ENCODE measurements around the gene INO80.
"Not testable (repeated sequence)": the region's sequence is repeated elsewhere in the genome, so short reads cannot be mapped to it uniquely, and the experiment has no call there.

INO80 gene

GRCh38 chr15:40960151-40960885 is 155.8 kb downstream of the INO80 start:
- DNase-seq = no peak

- no peak for DNase-seq
Observed at GRCh38 chr15:40959331-40960141, 156.5 kb downstream of the INO80 start.

- DNase-seq = no peak
Observed at GRCh38 chr15:40958723-40959122, 157.4 kb downstream of the INO80 start.

- DNase-seq = no peak
Observed at GRCh38 chr15:40958146-40958545, 157.9 kb downstream of the INO80 start.

- no peak for DNase-seq
Observed at GRCh38 chr15:40957581-40958051, 158.5 kb downstream of the INO80 start.

- no peak for DNase-seq
Observed at GRCh38 chr15:40957041-40957555, 159.0 kb downstream of the INO80 start.

GRCh38 chr15:40956541-40956982 is 159.5 kb downstream of the INO80 start:
- no peak for DNase-seq

GRCh38 chr15:40955930-40956540 is 160.0 kb downstream of the INO80 start:
- DNase-seq = no peak

GRCh38 chr15:40955141-40955903 is 160.8 kb downstream of the INO80 start:
- DNase-seq = no peak

GRCh38 chr15:40954158-40954848 is 161.8 kb downstream of the INO80 start:
- not testable (repeated sequence) for DNase-seq

- DNase-seq = no peak
Observed at GRCh38 chr15:40953713-40954074, 162.4 kb downstream of the INO80 start.

- peak; percentile 97 for DNase-seq
Observed at GRCh38 chr15:40952901-40953712, 163.0 kb downstream of the INO80 start, which contains the start of gene CHAC1. Gene CHAC1 (plus strand): TSS chr15:40953471. CDS start chr15:40953584, 113 bp downstream.

- no peak for DNase-seq
Observed at GRCh38 chr15:40952301-40952900, 163.7 kb downstream of the INO80 start.

- no peak for DNase-seq
Observed at GRCh38 chr15:40951764-40952163, 164.3 kb downstream of the INO80 start.

GRCh38 chr15:40949756-40950207 is 166.3 kb downstream of the INO80 start:
- no peak for DNase-seq

- no peak for DNase-seq
Observed at GRCh38 chr15:40948706-40949473, 167.2 kb downstream of the INO80 start.

- DNase-seq = no peak
Observed at GRCh38 chr15:40944510-40945296, 171.4 kb downstream of the INO80 start.

GRCh38 chr15:40943764-40944365 is 172.2 kb downstream of the INO80 start:
- no peak for DNase-seq
